NOMO-1 treated with dmso at 0.1 percent for 144 hours (cell line): Measurements from ENCODE around the gene CD300A.
"Not testable (repeated sequence)": the region's sequence is repeated elsewhere in the genome, so short reads cannot be mapped to it uniquely, and the experiment has no call there.

ENCODE experiments used
- DNase-seq: peaks from one replicate; lab custom pipeline; 2025; ENCODE audit not compliant: unreplicated experiment; lab: John Stamatoyannopoulos, UW

CD300A gene

DNA sequence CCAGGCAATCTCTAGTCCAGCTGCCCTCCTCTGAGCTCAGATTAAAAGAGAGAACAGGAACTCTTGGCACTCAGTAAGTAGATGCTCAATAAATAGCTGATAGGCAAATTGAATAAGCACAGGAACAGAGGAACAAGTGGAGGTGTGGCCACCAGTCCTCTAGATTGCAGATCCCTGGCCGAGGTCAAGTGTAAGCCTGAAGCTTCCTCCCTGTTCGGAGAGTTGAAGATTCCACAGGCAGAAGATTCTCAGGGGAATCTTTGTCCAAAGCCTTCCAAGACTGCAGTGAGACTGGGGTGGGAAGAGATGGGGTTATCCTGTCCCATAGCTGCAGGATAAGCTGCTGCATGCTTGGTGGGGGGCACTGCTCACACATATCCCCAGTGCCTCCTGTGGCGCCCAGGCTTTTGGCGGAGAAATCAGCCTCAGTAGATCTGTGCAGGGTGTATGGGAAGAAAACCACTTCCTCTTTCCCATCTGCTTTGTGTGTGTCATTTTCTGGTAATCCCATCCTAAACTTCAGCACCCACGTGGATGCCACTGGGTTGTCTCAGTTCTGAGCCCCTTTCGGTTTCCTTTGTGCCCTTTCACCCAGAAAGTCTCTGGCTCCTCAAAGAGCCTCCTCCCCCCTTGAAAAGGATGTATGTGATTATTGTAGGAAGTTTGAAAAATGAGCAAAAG is 12.1 kb downstream of the CD300A start:
- peak; percentile 61 for DNase-seq

DNA sequence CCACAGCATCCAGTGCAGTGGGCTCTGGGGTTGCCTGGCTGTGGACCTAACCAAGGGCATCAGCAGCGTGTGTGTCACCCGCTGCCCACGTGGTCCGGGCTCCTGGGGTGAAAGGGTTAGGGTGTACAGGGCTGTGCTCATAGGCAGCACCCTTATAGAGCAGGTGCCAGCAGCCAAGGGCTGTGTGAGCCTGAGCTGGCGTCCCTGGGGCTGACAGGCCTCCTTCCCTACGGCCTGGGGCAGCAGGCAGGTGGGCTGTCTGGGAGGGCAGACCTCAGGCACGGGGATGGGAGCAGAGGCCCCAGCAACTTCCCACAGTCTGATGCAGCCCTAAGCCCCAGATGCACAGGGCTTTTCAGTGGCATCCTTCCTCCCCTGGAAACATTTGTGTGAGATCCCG is 13.9 kb downstream of the CD300A start:
- DNase-seq: no peak

DNA sequence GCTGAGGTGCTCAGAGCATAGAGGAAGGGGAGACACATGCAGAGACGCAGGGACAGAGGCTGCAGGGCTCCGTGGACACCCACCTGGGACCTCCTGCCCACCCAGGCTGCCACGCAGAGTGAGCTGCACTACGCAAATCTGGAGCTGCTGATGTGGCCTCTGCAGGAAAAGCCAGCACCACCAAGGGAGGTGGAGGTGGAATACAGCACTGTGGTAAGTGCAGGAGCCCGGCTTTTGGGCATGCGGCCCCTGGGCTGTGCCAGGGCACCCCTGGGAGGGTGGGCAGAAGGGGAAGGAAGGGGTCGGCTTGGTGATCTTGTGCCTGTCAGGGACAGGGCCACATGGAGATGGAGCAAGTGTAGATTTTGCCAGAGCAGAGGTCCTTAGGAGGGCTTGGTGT is 15.2 kb downstream of the CD300A start:
- DNase-seq: no peak

DNA sequence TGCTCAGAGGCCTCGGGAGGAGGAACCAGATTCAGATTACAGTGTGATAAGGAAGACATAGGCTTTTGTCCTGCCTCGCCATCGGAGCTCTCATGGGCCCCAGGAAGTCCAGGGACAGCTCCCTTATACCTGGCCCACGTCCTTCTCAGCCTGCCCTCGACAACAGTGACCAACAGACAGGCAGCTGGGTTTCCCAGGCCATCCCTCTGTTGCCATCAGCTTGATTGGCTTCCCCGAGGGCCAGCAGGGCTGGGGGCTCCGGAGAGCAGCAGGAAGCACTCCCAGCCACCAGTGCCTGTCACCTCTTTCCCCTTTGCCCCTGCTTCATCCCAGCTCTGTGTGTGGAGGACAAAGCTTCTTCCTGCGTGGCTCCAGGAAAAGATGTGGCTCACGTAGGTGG is 17.6 kb downstream of the CD300A start:
- DNase-seq: no peak

DNA sequence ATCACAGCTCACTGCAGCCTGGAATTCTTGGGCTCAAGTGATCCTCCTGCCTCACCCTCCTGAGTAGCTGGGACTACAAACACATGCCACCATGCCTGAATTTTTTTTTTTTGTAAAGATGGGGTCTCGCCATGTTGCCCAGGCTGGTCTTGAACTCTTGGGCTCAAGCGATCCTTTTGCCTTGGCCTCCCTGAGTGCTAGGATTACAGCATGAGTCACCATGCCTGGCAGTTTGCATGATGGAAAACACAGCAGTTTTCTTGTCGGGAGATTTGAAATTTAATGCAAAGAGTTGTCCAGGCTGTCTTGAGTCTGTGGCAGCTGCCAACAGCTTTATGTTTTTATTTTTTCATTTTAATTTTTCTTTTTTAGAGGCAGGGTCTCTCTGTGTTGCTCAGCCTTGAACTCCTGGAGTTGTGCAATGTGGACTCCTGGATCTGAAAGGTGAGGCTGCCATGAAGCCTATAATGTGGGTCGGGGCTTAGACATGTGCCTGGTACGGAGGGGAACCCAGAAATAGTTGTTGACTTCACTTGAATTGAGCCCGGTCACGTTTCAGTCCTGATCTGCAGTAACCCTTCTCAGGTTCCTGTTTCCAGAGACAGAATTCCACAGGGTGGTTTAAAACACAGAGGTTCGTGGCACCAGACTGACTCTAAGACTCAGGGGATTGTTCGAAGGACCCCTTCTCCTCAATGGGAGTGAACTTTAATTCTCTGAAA is 18.7 kb downstream of the CD300A start:
- DNase-seq: no peak

DNA sequence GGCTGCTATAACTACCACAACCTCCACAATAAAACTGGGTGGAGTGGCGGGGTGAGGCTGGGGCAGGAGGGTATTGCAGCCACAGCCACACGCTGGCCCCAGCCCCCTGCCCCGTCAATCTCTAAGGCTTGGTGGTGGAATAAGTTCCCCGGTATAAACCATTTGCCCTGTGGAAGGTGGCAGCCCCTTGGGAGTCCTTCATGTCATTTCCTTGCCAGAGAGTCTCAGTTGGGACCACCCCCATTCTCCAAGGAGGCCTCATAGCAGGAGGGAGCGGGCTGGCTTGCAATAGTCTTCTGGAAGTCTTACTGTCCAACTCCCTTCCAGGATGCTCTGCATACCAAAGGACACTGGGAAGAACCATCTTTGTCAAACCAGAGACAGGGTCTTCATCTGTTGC is 19.4 kb downstream of the CD300A start:
- DNase-seq: no peak

DNA sequence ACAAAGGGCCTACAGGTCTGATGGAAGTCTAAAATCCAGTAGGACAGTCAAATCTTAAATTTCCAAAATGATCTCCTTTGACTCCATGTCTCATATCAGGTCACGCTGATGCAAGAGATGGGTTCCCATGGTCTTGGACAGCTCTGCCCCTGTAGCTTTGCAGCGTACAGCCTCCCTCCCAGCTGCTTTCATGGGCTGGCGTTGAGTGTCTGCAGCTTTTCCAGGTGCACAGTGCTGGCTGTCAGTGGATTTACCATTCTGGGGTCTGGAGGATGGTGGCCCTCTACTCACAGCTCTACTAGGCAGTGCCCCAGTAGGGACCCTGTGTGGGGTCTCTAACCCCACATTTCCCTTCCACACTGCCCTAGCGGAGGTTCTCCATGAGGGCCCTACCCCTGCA is 21.8 kb downstream of the CD300A start:
- not testable (repeated sequence) for DNase-seq

DNA sequence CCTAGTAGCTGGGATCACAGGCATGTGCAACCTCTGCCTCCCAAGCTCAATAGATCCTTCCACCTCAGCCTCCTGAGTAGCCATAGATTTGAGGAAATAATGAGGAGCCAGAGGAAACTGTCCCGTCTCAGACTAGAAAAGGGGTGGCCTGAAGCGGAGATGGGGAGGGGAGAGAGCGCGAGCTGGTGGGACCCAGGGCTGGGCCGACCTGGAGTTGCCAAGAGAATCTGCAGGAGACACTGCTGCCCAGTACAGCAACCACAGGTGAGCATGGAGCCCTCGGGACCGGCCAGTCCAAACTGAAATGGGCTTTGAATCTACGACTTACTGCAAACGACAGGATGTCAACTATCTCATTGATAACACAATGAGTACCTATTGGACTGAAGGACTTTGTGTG is 24.3 kb downstream of the CD300A start:
- no peak for DNase-seq

DNA sequence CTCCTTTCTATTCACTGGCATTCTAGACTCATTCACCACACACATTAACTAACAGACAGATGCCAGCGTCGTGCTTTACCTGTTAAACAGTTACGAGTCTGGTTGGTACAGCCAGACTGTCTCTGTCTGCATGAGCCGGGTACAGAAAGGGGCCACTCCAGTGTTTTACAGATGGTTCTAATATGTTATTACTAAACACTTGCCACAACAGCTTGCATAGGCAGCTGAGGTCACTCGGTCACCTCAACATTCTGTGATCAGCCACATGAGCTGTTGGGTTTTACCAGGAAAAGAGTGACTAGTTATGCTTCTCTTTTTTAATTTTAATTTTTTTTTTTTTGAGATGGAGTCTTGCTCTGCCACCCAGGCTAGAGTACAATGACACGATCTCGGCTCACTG is 25.2 kb downstream of the CD300A start:
- DNase-seq: no peak

DNA sequence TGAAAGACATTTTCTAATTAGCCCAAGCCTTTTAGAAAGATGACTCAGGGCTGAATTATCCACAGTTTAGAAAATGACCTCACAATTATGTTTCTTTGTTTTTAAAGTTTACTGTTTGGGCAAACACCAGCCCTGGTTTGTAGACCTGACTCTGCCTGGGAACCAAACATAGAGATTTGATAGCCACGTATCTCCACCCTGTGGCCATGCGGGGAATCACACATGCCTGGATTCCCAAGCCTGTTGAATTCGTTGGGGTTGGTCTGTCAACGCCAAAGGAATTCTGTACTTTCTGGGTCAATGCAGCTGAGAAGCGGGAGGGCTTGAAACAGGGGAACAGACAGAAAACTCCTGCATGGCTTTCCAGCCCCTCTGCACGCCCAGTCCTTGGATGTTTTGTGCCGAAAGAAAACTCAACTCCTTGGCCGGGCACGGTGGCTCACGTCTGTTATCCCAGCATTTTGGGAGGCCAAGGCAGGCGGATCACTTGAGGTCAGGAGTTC is 26.9 kb downstream of the CD300A start:
- no peak for DNase-seq

DNA sequence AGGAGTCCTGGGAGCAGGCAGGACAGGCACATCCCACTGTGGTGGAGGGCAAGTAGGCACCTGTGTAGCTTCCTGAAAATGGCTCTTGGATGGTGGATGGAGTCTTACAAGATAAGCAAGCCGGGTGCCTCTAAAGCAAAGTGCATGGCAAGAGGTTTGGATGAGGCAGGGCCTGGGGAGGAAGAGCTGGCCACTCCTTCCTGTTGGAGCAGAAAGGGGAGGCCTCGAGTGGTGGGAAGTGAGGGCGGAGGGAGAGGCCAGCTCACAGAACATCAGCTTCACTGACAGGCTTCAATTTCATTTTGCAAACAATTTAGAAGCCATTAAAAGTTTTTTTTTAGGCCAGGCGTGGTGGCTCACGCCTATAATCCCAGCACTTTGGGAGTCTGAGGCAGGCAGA is 31.0 kb downstream of the CD300A start:
- DNase-seq: no peak

DNA sequence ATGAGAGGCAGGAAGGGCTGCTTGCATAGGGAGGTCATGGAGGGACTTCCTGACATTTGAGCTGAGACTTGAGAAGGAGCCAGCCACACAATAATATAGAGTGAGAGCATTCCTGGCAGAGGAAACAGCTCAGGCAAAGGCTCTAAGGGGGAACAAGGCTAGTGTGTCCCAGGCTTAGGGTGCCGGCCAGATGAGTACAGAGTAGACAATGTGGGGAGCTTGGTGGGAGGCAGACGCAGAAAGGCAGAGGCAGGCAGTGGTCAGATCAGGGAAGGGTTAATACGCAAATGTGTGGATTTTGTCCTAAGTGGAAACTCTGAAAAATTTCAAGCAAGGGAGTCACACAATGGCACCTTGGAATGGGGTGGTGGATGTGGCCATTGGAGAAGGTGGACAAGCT is 33.6 kb downstream of the CD300A start:
- DNase-seq: no peak

DNA sequence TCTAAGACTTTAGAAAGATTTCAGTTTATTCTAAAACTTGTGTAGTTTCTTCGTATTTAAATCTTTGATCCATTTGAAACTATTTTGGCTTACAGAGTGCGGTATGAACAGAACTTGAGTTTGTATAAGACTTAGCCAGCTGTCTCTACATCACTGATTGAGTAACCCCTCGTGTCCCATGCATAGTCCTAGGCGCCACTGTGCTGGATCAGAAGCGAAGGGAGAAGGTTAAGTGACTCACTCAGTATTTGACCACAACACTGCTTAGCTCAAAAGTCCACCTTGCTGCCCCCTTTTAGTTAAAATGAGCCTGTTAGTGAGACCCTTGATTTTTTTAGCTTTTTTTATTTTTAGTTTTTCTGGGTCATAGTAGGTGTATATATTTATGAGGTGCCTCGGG is 36.4 kb downstream of the CD300A start:
- DNase-seq: no peak

DNA sequence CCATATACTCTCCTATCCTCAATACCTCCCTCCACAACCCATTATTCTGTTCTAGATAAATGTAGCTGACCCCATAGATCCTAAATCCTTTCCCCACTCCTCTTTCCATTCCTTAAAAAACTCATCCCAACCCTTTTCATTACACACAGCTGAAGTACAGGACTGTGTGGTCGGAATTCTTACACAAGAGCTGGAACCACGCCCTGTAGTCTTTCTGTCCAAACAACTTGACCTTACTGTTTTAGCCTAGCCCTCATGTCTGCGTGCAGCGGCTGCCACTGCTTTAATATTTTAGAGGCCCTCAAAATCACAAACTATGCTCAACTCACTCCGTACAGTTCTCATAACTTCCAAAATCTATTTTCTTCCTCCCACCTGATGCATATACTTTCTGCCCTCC is 37.5 kb downstream of the CD300A start:
- DNase-seq: not testable (repeated sequence)

DNA sequence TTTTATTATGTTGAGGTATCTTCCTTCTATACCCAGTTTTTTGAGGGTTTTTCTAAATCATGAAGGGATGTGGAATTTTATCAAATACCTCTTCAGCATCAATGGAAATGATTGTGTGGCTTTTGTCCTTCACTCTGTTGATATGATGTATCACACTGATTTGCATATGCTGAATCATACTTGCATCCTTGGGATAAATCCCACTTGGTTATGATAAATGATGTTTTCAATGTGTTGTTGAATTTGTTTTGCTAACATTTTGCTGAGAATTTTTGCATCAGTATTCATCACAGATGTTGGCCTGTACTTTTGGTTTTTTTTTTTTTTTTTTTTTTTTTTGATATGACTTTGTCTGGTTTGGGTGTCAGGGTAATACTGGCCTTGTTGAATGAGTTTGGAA is 41.7 kb downstream of the CD300A start:
- DNase-seq: no peak

DNA sequence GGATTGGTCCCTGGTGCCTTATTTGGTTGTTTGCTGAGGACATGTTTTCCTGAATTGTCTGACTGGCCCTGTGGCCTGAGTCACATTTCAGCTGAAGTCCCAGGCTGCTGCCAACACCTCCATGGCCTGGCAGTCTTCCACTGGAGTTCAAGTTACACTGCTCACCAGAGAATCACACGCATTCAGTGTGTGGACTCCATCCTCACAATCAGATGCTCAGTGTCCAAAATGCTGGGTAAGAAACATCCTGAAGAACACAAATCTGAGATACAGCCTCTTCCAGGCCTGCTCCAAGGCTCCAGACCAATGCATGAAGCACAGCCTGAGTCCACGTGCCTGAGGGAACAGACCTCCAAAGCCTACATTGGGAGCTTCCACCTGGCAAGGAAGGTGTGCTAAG is 45.6 kb downstream of the CD300A start:
- no peak for DNase-seq

DNA sequence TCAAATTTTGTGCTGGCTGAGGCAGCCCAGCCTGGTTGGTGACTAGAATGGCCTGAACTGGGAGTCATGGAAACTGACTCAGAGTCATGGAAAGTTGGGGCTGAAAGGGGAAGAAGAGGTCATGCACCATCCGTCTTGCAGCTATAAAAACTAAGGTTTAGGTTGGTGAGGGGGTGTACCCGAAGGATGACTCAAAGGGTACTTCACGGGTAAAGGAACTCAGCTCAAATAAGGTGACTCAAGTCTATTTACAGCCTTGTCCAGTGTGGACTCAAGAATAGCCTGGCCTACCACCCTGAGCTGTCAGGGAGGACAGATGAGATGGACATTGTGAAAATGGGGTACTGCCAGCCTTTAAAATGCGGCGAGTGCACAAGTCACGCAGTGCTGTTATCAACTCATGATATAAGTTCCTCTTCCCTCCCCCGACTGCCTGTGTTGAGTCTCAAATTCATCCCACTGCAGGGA is 46.2 kb downstream of the CD300A start:
- DNase-seq: peak; percentile 54

DNA sequence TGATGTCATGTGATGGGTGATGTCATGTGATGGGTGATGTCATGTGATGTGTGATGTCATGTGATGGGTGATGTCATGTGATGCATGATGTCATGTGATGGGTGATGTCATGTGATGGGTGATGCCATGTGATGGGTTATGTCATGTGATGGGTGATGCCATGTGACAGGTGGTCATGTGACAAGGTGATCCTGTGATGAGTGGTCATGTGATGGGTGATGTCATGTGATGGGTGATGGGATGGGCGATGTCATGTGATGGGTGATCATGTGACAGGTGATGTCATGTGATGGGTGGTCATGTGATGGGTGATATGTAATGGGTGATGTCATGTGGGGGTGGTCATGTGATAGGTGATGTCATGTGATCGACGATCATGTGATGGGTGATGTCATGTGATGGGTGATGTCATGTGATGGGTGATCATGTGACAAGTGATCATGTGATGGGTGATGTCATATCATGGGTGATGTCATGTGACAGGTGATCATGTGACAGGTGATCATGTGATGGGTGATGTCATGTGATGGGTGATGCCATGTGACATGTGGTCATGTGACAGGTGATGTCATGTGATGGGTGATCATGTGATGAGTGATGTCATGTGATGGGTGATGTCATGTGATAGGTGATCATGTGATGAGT is 47.7 kb downstream of the CD300A start:
- DNase-seq: no peak

DNA sequence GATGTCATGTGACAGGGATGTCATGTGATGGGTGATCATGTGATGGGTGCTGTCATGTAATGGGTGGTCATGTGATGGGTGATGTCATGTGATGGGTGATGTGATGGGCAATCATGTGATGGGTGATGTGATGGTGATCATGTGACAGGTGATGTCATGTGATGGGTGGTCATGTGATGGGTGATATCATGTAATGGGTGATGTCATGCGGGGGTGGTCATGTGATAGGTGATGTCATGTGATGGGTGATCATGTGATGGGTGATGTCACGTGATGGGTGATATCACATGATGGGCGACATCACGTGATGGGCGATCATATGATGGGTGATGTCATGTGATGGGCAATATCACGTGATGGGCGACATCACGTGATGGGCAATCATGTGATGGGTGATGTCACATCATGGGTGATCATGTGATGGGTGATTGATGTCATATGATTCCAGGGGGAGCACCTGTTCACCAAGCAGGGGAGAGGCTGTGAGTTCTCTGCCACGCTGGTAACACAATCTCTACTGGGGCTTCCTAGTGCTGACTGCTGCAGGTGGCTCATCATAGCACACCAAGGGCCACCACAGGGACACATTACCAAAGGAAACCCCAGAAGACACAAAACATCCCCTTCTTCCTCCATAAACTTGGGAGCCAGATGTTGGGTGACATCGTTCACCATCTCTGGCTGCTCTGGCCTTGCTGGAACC is 48.3 kb downstream of the CD300A start:
- DNase-seq: no peak

DNA sequence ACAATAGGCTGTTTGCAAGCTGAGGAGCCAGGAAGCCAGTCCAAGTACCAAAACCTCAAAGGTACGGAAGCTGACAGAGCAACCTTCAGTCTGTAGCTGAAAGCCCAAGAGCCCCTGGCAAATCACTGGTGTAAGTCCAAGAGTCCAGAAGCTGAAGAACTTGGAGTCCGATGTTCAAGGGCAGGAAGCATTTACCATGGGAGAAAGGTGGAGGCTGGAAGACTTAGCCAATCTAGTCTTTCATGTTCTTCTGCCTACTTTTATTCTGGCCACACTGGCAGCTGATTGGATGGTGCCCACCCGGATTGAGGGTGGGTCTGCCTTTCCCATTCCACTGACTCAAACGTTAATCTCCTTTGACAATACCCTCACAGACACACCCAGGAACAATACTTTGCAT is 49.5 kb downstream of the CD300A start:
- DNase-seq: no peak

DNA sequence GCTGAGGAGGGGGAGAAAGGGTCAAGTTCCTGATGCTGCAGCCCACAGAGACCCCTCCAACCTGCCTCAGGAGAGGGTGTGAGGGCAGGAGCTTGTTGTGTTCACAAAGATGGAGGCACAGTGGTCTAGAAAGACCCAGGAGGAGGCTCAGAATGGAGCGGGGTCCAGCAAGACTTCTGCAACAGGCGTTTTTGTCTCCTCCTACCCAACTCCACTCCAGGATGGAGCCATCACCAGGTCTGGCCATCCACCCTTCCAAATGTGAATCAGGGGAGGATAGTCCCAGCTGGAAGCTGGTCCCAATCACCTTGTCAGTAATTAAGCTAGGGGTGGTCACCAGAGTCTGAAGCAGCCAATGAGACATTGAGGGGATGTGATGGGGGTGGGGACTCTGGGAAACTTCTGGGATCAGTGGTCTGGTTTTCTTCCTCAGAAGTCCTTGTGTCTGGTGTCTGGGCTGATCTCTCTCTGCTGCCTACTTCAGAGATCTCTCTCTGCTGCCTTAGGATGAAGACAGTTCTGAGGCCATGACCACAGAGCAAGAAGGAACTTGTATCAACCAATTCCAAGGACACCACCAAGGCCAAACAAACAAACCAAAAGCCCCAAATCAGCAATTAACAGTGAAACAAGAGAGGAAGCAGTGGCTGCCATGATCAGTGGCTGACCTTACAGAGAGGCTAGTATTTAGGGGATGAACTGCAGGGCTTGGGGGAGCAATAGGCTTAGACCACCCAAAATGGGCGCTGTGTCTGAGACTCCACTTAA is 50.3 kb downstream of the CD300A start:
- no peak for DNase-seq
